AG04449 (cell line): ENCODE data around the gene KCNIP1.

Experiments used
- CTCF ChIA-PET: fragments of 350-600 bp; formaldehyde crosslinking; extraction: SDS; loops from one replicate; lab custom pipeline; 2021; ENCODE audit warnings: antibody characterized with exemption; lab: Yijun Ruan, JAX
- POLR2A ChIA-PET: fragments of 400-600, 350-600 bp; formaldehyde crosslinking; extraction: SDS; loops from one replicate; lab custom pipeline; 2020; ENCODE audit warnings: antibody characterized with exemption, inconsistent platforms; lab: Yijun Ruan, JAX
- DNase-seq: peaks from one replicate; pipeline ENCODE4 v3.0.0-alpha.2; 2010; ENCODE audit warnings: low read depth, low spot score
- H3K4me3 ChIP-seq: 2 replicates; pipeline ENCODE4 v1.5.1; 2011; ENCODE audit warnings: low read depth, mild to moderate bottlenecking, control low read depth, low read length
- TF ChIP-seq, protein P1 (sequence below): IDR thresholded peaks from one replicate; pipeline ENCODE4 v1.5.1; 2011; ENCODE audit warnings: mild to moderate bottlenecking, moderate library complexity, low read length, control low read depth, inconsistent platforms; ENCODE audit not compliant: insufficient read depth; ENCODE audit errors: missing control alignments

The KCNIP1 gene

DNA sequence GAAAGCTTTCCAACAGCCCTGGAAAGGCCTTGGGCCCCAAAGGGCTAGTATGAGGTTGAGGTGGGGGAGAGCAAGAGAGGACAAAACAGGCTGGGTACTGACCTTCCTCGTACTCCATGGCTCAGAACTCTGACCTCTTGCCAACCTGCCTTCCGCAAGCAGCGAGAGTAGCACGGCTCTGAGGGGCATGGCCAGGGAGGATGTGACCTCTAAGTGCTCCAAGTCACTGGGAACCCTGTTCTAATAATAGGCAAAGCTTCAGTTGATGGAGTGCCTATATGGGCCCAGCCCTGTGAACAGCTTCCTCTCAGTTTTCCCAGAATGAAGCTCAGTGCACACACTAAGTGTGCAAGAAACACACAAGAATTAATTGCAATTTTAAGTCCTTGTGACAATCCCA lies 152.1 kb downstream of the KCNIP1 start:
- no peak for DNase-seq
- ChIA-PET CTCF (no interaction called here), POLR2A (no interaction called here)
- TF ChIP-seq, protein P1, sequence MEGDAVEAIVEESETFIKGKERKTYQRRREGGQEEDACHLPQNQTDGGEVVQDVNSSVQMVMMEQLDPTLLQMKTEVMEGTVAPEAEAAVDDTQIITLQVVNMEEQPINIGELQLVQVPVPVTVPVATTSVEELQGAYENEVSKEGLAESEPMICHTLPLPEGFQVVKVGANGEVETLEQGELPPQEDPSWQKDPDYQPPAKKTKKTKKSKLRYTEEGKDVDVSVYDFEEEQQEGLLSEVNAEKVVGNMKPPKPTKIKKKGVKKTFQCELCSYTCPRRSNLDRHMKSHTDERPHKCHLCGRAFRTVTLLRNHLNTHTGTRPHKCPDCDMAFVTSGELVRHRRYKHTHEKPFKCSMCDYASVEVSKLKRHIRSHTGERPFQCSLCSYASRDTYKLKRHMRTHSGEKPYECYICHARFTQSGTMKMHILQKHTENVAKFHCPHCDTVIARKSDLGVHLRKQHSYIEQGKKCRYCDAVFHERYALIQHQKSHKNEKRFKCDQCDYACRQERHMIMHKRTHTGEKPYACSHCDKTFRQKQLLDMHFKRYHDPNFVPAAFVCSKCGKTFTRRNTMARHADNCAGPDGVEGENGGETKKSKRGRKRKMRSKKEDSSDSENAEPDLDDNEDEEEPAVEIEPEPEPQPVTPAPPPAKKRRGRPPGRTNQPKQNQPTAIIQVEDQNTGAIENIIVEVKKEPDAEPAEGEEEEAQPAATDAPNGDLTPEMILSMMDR: no peak
- H3K4me3 ChIP-seq: no peak overlapping the region

DNA sequence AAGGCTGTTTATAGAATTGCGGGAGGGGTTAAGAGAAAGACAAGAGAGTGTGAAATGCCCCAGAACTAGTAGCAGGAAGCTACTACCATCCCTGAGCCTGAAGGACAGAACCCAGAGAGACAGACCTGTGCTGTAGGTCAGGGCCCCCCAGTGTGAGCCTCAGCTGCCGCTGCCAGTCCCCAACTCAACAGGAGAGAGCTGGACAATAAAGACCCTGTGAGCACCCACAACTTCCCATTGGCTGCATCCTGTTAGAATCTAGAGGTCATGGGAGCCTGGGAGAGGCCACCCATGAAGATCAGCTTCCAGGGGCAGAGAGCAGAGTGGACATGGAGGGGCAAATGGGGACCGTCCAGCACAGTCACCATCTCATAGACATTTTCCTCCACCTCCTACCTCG lies 152.5 kb downstream of the KCNIP1 start:
- TF ChIP-seq, protein P1: no peak
- ChIA-PET POLR2A (no interaction called here), CTCF (no interaction called here)
- no peak overlapping the region for H3K4me3 ChIP-seq
- DNase-seq: no peak

DNA sequence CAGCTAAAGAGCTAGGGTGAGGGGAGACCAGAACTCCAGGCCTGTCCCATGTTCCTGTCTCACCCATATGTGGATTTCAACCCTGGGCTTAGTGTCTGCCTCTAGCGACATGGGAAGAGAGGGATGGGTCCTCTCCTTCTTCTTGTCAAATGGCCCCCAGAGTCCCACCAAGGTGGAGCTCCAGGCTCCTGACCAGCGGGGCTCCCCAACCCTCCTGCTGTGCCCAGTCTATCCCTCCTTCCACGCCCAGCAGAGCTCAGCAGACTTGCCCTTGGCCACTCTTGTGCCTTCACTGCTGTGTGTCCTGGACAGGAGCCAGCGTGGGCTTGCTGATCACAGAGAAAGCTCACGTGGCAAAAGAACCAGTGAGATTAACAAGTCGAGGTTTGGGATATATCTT lies 156.7 kb downstream of the KCNIP1 start:
- no peak for DNase-seq
- POLR2A ChIA-PET: no interaction called here
- no peak overlapping the region for H3K4me3 ChIP-seq
- TF ChIP-seq, protein P1: no peak
- CTCF ChIA-PET: no interaction called here

DNA sequence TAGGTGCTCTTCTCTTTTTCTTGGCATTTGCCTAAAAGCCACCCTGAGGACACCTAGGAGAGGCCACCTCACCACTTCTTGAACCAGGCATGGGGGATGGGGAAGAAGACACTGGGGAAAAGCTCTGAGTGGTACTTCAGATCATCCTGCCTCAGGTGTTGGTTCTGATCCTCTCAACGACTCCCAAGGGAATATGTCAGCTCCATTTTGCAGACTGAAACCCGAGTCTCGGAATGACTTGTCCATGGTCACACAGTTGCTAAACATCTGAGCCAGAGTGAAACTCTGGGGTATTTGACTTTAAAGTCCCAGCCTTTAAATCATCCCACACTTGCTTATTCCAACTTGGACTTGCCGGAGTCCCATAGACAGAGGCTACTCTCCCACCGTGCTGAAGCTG lies 159.1 kb downstream of the KCNIP1 start:
- CTCF ChIA-PET: no interaction called here
- TF ChIP-seq, protein P1: no peak
- H3K4me3 ChIP-seq: no peak overlapping the region
- DNase-seq: no peak
- POLR2A ChIA-PET: no interaction called here

DNA sequence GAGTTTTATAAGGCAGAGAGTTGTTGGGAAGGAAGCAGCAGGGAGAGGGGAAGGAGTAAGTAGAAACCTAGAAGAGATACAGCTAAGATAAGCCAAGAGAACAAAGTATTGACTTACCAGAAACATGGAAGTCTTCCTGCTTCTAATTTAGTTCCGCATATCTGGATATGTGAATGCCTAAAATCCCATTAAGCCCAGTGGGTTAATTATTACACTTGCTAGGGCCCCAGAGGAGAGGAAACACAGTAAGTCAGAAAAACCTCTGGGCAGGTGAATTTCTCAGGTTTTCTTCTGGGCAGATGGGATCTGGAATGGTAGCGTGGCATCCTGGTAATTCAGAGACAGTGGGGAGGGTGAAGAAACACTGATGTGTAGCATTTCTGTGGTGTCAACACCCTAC lies 175.0 kb downstream of the KCNIP1 start:
- H3K4me3 ChIP-seq: no peak overlapping the region
- ChIA-PET POLR2A (no interaction called here), CTCF (no interaction called here)
- TF ChIP-seq, protein P1: no peak
- DNase-seq: no peak

DNA sequence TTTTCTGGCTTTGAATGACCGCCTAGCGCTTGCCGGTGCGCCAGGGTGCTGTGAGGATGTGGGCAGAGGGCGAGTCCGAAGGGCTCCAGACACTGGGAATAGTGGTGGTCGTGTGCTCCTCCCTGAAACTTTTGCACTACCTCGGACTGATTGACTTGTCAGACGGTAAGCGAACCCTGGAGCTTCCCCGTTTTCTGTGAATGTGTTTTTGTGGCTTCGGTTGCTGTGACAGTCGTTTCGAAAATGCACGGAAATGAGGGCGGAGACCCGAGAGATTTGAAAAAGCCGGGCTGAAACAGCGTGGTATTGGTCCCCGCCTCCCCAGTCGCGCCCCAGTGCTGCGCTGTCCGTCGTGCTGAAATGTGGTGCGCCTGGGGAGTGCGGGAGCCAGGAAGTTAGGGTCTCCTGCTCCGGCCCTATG lies 177.2 kb downstream of the KCNIP1 start:
- peak overlapping the region; percentile 3; the same call in 1 of the 2 replicates for H3K4me3 ChIP-seq
- ChIA-PET POLR2A (no interaction called here), CTCF (no interaction called here)
- TF ChIP-seq, protein P1: no peak
- DNase-seq: no peak

DNA sequence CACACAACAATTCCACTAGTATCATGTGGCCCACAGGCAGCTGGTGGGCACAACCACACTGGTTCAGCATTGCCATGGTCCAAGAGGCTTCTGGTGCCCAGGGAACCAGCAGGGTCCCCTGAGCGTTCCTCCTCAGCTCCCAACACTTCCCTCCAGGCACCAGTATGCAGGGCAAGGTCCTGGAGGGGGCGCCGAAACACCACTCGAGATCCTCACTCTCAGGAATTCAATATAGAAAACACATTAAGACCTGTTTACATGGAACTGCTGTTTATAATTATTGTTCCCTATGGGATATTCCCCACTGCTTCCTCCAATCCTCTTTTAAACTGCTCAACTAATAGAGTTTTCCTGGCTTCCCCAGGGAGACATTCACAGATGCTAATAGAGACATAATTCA lies 187.8 kb downstream of the KCNIP1 start:
- no peak for DNase-seq
- no peak overlapping the region for H3K4me3 ChIP-seq
- POLR2A ChIA-PET: no interaction called here
- TF ChIP-seq, protein P1: no peak
- CTCF ChIA-PET: no interaction called here
